ENCODE data around the gene MCRIP2.

MCRIP2 gene

GRCh38 chr16:620700-621525 is 20.7 kb upstream of the MCRIP2 start:
- FAIRE-seq (no peak), DNase-seq (ENCODE audit: insufficient read length) (no peak)
- TF ChIP-seq POLR2A (IDR thresholded peaks at IDR 0.05; ENCODE audit: low read depth, low read length), result no peak

DNA sequence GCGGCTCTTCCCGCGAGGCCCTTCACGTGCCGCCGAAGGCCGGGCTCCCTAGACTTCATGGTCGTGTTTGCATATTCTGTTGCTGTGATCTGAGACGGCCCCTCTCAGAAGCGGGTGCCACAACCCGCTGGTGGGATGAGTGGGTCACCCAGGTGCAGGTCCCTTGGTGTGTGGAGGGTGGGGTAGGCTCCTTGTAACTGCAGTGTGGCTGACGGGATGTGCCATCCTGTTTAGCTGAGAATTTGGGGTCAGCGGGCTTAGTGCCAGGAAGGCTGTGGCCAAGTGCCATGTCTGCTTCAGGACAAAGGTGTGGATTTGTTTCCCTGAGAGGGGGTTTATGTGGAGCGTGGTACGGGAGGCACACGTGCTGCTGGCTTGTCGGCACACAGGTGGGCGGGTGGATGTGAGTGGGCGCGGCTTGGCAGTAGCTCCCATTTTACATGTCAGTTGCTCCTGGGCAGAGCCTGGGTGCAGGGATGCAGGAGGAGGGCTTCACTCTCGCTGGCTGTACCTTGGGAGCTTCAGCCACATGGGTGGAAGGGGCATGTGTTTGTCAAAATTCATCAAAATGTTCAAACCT is 20.0 kb upstream of the MCRIP2 start:
- no peak for TF ChIP-seq POLR2AphosphoS5 (IDR thresholded peaks at IDR 0.05; ENCODE audit: low read depth, low read length)
- no peak for TF ChIP-seq POLR2A (IDR thresholded peaks at IDR 0.05; ENCODE audit: low read depth, low read length)
- no peak for TF ChIP-seq TAF1 (IDR thresholded peaks at IDR 0.05; ENCODE audit: borderline replicate concordance, low read depth, low read length)
- DNase-seq (ENCODE audit: insufficient read length) (no peak), FAIRE-seq (no peak)

- no peak for FAIRE-seq
- no peak for TF ChIP-seq POLR2AphosphoS5 (IDR thresholded peaks at IDR 0.05; ENCODE audit: low read depth, low read length)
- no peak for TF ChIP-seq TAF1 (IDR thresholded peaks at IDR 0.05; ENCODE audit: borderline replicate concordance, low read depth, low read length)
Observed at GRCh38 chr16:622920-623280, 18.7 kb upstream of the MCRIP2 start.

GRCh38 chr16:624526-625070 is 17.0 kb upstream of the MCRIP2 start:
- no peak for FAIRE-seq
- DNase-seq (ENCODE audit: insufficient read length), result no peak
- no peak for TF ChIP-seq POLR2AphosphoS5 (IDR thresholded peaks at IDR 0.05; ENCODE audit: low read depth, low read length)
- TF ChIP-seq POLR2A (IDR thresholded peaks at IDR 0.05; ENCODE audit: low read depth, low read length), result no peak
- no peak for TF ChIP-seq TAF1 (IDR thresholded peaks at IDR 0.05; ENCODE audit: borderline replicate concordance, low read depth, low read length)

More at GRCh38 chr16:622920-623280, 18.7 kb upstream of the MCRIP2 start:
- DNase-seq (ENCODE audit: insufficient read length), result no peak

GRCh38 chr16:625117-625976 is 16.3 kb upstream of the MCRIP2 start:
- no peak for TF ChIP-seq TAF1 (IDR thresholded peaks at IDR 0.05; ENCODE audit: borderline replicate concordance, low read depth, low read length)
- no peak for TF ChIP-seq POLR2A (IDR thresholded peaks at IDR 0.05; ENCODE audit: low read depth, low read length)
- TF ChIP-seq POLR2AphosphoS5 (IDR thresholded peaks at IDR 0.05; ENCODE audit: low read depth, low read length), result no peak
- no peak for DNase-seq (ENCODE audit: insufficient read length)
- FAIRE-seq, result no peak

DNA sequence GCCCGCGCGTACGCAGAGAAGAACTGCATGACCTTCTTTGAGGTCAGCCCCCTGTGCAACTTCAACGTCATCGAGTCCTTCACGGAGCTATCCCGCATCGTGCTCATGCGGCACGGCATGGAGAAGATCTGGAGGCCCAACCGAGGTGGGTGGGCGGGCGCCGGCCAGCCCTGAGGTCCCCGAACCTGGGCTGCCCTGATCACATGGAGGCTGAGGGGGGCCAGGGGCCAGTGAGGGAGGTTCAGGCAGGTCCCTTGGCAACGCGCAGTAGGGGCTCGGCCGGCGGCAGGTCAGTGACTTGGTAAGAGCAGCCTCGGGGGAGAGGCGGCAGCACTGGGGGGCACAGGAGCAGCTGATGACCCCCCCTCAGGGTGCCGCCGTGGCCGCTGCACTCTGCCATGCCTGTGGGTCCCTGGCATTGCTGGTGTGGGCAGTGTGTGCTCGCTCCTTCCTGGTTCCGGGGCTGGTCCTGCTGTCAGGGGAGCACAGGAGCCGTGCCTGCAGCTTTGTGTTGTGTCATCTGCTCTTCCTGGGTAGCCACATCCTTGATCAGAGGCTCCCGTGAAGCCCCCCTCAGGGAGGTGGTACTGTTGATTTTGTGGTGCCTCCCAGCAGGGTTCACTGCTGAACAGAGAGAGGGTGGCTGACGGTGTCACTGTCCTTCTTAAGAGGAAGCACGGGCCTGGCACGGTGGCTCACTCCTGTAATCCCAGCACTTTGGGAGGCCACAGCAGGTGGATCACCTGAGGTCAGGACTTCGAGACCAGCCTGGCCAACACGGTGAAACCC is 15.5 kb upstream of the MCRIP2 start:
- no peak for FAIRE-seq

GRCh38 chr16:626787-627453 is 14.7 kb upstream of the MCRIP2 start:
- TF ChIP-seq POLR2A (IDR thresholded peaks at IDR 0.05; ENCODE audit: low read depth, low read length), result no peak
- no peak for TF ChIP-seq TAF1 (IDR thresholded peaks at IDR 0.05; ENCODE audit: borderline replicate concordance, low read depth, low read length)
- TF ChIP-seq POLR2AphosphoS5 (IDR thresholded peaks at IDR 0.05; ENCODE audit: low read depth, low read length), result no peak
- DNase-seq (ENCODE audit: insufficient read length) (no peak), FAIRE-seq (no peak)

More for the DNA sequence above, 15.5 kb upstream of the MCRIP2 start:
- DNase-seq (ENCODE audit: insufficient read length), result no peak
- TF ChIP-seq TAF1 (IDR thresholded peaks at IDR 0.05; ENCODE audit: borderline replicate concordance, low read depth, low read length), result no peak
- no peak for TF ChIP-seq POLR2AphosphoS5 (IDR thresholded peaks at IDR 0.05; ENCODE audit: low read depth, low read length)
- no peak for TF ChIP-seq POLR2A (IDR thresholded peaks at IDR 0.05; ENCODE audit: low read depth, low read length)

DNA sequence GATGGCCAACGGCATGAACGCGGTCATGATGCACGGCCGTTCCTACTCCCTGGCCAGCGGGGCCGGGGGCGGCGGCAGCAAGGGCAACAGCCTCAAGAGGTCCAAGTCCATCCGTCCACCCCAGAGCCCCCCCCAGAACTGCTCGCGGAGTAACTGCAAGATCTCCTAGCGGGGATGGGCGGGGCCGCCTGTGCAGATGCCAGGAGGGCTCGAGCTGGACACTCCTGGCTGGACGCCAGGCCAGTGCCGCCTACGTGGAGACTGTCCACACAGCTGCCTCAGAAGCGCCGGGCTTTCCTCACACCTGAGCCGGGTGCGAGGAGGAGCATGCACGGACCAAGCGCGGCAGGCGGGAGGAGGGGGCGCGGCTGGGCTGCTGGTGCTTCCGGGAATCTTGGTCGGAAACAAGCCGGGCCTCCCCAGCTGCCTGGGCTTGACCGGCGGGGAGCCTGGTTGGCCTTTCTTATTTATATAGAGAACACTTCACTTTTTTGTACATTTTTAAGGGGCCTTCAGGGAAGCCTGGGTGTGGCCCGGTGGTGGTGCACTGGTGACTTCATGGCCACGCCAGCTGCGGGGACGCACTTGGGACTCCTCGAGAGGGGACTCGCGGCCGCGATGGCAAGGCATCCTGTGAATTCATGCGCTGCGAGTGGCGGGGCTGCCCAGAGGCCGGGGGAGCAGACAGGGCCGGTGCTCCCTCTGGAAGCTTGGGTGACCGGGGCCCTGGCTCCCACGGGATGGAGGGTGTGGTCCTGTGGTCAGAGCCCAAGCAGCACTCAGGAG is 14.0 kb upstream of the MCRIP2 start:
- TF ChIP-seq POLR2A (IDR thresholded peaks at IDR 0.05; ENCODE audit: low read depth, low read length) (no peak), TAF1 (IDR thresholded peaks at IDR 0.05; ENCODE audit: borderline replicate concordance, low read depth, low read length) (no peak), POLR2AphosphoS5 (IDR thresholded peaks at IDR 0.05; ENCODE audit: low read depth, low read length) (no peak)
- FAIRE-seq, result no peak
- DNase-seq (ENCODE audit: insufficient read length), result no peak

GRCh38 chr16:628321-629061 is 13.1 kb upstream of the MCRIP2 start:
- FAIRE-seq, result no peak
- no peak for DNase-seq (ENCODE audit: insufficient read length)
- no peak for TF ChIP-seq TAF1 (IDR thresholded peaks at IDR 0.05; ENCODE audit: borderline replicate concordance, low read depth, low read length)
- TF ChIP-seq POLR2AphosphoS5 (IDR thresholded peaks at IDR 0.05; ENCODE audit: low read depth, low read length), result no peak
- TF ChIP-seq POLR2A (IDR thresholded peaks at IDR 0.05; ENCODE audit: low read depth, low read length), result no peak
